Smooth muscle cell (in vitro differentiated cells): ENCODE data around the gene TIAL1. TPM values are rescaled to one million over a fixed set of nuclear protein-coding genes. Genes with fewer than 3 reads are reported as not detected.
A peak's percentile ranks its signal among the peaks of the same experiment; 100 is the strongest.

Source experiments
- DNase-seq: peaks from one replicate; lab custom pipeline; 2025; ENCODE audit not compliant: unreplicated experiment; lab: John Stamatoyannopoulos, UW
- H2AFZ ChIP-seq: fragments of 200-600 bp; sonication (generic); 2 replicates; pipeline ENCODE4 v1.6.0; 2016; ENCODE audit warnings: antibody characterized with exemption, low read depth, mild to moderate bottlenecking
- H3F3A ChIP-seq: fragments of 200-600 bp; sonication (generic); 2 replicates; pipeline ENCODE4 v1.6.0; 2017; ENCODE audit warnings: antibody characterized with exemption, low read depth
- H3K27ac ChIP-seq: fragments of 200-600 bp; sonication (generic); 2 replicates; pipeline ENCODE4 v1.5.1; 2016; ENCODE audit warnings: low read depth, mild to moderate bottlenecking
- H3K27me3 ChIP-seq: fragments of 200-600 bp; sonication (generic); 2 replicates; pipeline ENCODE4 v1.6.1; 2016; ENCODE audit warnings: low read depth, mild to moderate bottlenecking
- H3K36me3 ChIP-seq: fragments of 200-600 bp; sonication (generic); 2 replicates; pipeline ENCODE4 v1.5.1; 2016; ENCODE audit warnings: low read depth
- H3K4me1 ChIP-seq: fragments of 200-600 bp; sonication (generic); 2 replicates; pipeline ENCODE4 v1.5.1; 2016; ENCODE audit warnings: low read depth
- H3K4me2 ChIP-seq: fragments of 200-600 bp; sonication (generic); 2 replicates; pipeline ENCODE4 v1.6.0; 2016; ENCODE audit warnings: mild to moderate bottlenecking
- H3K4me3 ChIP-seq: fragments of 200-600 bp; sonication (generic); 2 replicates; pipeline ENCODE4 v1.5.1; 2016; ENCODE audit warnings: mild to moderate bottlenecking
- H3K79me2 ChIP-seq: fragments of 200-600 bp; sonication (generic); 2 replicates; pipeline ENCODE4 v1.6.0; 2016; ENCODE audit warnings: low read depth, mild to moderate bottlenecking
- H3K9ac ChIP-seq: fragments of 200-600 bp; sonication (generic); 2 replicates; pipeline ENCODE4 v1.6.0; 2016; ENCODE audit warnings: low read depth
- H3K9me3 ChIP-seq: fragments of 200-600 bp; sonication (generic); replicated peaks from 2 replicates; pipeline ENCODE4 v1.5.1; 2016; ENCODE audit warnings: low read depth
- H4K20me1 ChIP-seq: fragments of 200-600 bp; sonication (generic); 2 replicates; pipeline ENCODE4 v1.6.0; 2016; ENCODE audit warnings: low read depth
- WGBS: methylation state at CpG from one replicate; pipeline ENCODE4 v1.1.7; 2016; ENCODE audit warnings: low lambda C conversion rate; 5-methylcytosine and 5-hydroxymethylcytosine counted together
- polyA plus RNA-seq: library from polyadenylated mRNA; unstranded; fragments of >200 nt; fragmentation: Nextera tagmentation; extraction: Ambion mirVana; gene quantifications from 2 replicates; pipeline ENCODE4 v1.2.1, GENCODE V29; 2016
- total RNA-seq: library from RNA; depleted of rRNA; stranded (reverse); fragments of >200 nt; gene quantifications from 2 replicates; pipeline ENCODE4 v1.2.3, GENCODE V29; 2014
- TF ChIP-seq, protein P1 (sequence below): fragments of 200-600 bp; sonication (generic); IDR thresholded peaks from 2 replicates; pipeline ENCODE4 v1.5.1; 2017; ENCODE audit warnings: borderline replicate concordance, mild to moderate bottlenecking, antibody characterized with exemption; ENCODE audit not compliant: insufficient read depth, poor library complexity, severe bottlenecking

TIAL1 gene, protein sequence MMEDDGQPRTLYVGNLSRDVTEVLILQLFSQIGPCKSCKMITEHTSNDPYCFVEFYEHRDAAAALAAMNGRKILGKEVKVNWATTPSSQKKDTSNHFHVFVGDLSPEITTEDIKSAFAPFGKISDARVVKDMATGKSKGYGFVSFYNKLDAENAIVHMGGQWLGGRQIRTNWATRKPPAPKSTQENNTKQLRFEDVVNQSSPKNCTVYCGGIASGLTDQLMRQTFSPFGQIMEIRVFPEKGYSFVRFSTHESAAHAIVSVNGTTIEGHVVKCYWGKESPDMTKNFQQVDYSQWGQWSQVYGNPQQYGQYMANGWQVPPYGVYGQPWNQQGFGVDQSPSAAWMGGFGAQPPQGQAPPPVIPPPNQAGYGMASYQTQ
- total RNA-seq (117 and 118 TPM in 2 replicates), polyA plus RNA-seq (40.0 and 53.6 TPM in 2 replicates)

DNA sequence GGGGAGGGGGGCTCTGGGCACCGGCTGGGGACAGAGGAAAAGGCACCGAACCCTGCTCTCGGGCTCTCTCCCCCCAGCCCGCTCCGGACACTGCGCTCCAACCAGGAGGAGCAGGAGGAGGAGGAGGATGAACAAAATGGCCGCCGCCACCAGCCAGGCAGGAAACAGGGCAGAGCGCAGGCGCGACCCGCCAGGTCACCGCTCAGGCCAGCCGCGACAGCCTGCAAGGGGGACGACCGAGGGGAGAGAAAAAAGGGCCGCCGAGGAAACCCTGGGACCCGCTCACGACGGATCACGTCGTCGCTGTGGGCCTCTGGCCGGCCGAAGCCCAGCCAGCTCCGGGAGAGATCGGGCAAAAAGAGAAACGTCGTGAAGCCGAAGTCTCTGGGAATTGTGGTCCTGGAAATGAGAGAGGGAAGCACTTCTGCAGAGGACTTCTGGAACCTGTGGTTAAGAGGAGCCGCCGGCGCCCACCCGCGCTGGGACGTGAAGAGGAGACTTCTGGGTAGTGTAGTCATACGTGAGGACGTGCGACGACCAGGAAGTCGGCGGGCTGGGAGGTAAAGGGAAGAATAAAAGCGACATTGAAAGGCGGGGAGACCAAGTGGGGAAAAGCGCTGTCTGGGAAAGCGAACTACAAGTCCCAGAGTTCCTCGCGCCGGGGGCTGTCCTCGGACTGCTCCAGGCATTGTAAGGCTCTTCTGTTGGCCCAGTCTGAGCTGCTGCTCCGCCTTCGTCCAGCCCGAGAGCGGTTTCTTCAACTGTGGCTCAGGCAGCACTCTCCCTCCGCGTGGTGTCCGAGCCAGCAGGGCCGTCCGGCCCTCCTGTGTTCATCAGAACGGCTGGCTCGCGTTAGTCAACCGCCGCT is at the start of gene TIAL1:
TIAL1 (minus strand) TSS at position 428 of the 868 bp plus-strand sequence. CDS start 499 bp downstream, outside the sequence.
- peaks cover 4% of the 10 kb centered on the region for H3F3A ChIP-seq
- WGBS: 1% methylated on average over 59 of the region's 66 CpGs
- peaks cover 45% of the 10 kb centered on the region for H3K79me2 ChIP-seq
- TF ChIP-seq, protein P1, sequence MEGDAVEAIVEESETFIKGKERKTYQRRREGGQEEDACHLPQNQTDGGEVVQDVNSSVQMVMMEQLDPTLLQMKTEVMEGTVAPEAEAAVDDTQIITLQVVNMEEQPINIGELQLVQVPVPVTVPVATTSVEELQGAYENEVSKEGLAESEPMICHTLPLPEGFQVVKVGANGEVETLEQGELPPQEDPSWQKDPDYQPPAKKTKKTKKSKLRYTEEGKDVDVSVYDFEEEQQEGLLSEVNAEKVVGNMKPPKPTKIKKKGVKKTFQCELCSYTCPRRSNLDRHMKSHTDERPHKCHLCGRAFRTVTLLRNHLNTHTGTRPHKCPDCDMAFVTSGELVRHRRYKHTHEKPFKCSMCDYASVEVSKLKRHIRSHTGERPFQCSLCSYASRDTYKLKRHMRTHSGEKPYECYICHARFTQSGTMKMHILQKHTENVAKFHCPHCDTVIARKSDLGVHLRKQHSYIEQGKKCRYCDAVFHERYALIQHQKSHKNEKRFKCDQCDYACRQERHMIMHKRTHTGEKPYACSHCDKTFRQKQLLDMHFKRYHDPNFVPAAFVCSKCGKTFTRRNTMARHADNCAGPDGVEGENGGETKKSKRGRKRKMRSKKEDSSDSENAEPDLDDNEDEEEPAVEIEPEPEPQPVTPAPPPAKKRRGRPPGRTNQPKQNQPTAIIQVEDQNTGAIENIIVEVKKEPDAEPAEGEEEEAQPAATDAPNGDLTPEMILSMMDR: no peak
- H3K4me1 ChIP-seq: peaks cover 35% of the 10 kb centered on the region
- H3K27me3 ChIP-seq: no peaks in the 10 kb centered on the region
- peak within 1 kb of the TSS; percentile 54 for H2AFZ ChIP-seq
- H3K9me3 ChIP-seq: no peaks in the 10 kb centered on the region
- no peaks in the 10 kb centered on the region for H3K36me3 ChIP-seq
- peak; percentile 97 for DNase-seq
- peaks cover 39% of the 10 kb centered on the region for H4K20me1 ChIP-seq
- H3K4me2 ChIP-seq: peak within 1 kb of the TSS; percentile 99
- H3K27ac ChIP-seq: peak within 1 kb of the TSS; percentile 90
- peak within 1 kb of the TSS; percentile 64 for H3K4me3 ChIP-seq
- H3K9ac ChIP-seq: peak within 1 kb of the TSS; percentile 82

DNA sequence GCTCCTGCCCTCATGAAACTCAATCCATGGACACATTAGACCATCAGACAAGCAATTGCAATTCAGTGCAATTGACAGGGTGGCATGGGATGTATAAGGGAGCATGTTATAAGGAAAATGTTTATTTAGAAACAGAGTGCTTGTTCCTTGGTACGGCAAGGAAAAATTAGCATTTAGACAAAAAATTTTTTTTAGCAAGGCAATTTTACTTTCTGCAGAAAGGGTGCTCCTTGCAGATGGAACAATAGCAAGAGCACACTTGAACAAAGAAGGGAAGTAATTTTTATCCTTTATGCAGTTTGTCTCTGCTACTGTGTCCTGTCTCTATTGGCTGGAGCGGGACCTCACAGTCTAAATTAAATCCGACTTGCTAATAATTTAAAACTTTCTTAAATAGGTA is 48.2 kb upstream of the TIAL1 start:
- TF ChIP-seq, protein P1: no peak
- no peak for DNase-seq
- H2AFZ ChIP-seq: peak overlapping the region; percentile 88
- no peaks in the 10 kb centered on the region for H3K9me3 ChIP-seq
- H3K27me3 ChIP-seq: no peaks in the 10 kb centered on the region
- 94% methylated on average over 3 of the region's 3 CpGs for WGBS
- no peak overlapping the region for H3K9ac ChIP-seq
- H4K20me1 ChIP-seq: no peaks in the 10 kb centered on the region
- H3K27ac ChIP-seq: no peak overlapping the region
- peaks cover 2% of the 10 kb centered on the region for H3F3A ChIP-seq
- no peaks in the 10 kb centered on the region for H3K79me2 ChIP-seq
- no peak overlapping the region for H3K4me3 ChIP-seq
- no peaks in the 10 kb centered on the region for H3K36me3 ChIP-seq
- no peak overlapping the region for H3K4me2 ChIP-seq
- H3K4me1 ChIP-seq: peaks cover 4% of the 10 kb centered on the region

DNA sequence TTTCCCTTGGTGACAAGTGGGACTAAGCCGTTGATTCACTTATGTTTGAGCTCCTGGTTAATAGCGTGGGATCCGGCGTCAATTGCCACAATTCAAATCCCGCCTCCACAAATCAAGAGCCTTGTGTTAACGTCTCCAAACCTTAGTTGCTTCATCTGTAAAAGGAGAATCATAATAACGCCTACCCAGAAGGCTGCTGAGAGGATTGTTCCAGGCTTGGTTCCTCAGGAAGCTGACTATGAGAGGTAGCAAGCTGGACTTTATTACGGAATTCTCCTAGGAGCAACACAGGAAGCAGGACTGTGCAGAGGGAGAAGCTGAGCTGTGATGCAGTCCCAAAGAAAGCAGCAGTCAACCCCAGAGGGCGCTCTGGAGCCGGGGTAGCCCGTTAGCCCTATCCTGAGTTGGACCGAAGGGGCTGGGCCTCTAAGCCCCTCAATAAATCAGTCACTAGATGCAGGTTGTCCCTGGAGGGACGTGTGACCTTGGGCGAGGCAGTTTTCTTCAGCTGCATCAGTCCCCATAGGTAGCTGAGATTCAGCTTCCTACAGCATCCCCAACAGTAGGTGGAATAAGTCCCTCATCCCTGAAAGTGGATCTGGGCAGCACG is 47.5 kb upstream of the TIAL1 start:
- H3K36me3 ChIP-seq: no peaks in the 10 kb centered on the region
- no peaks in the 10 kb centered on the region for H3K79me2 ChIP-seq
- no peak overlapping the region for H3K4me3 ChIP-seq
- H3K4me2 ChIP-seq: peak overlapping the region; percentile 69
- H3K27ac ChIP-seq: peak overlapping the region; percentile 47
- no peak for DNase-seq
- H2AFZ ChIP-seq: peak overlapping the region; percentile 88
- no peaks in the 10 kb centered on the region for H3K27me3 ChIP-seq
- 38% methylated on average over 15 of the region's 15 CpGs for WGBS
- TF ChIP-seq, protein P1: peak; percentile 38
- peaks cover 2% of the 10 kb centered on the region for H3F3A ChIP-seq
- no peaks in the 10 kb centered on the region for H3K9me3 ChIP-seq
- H4K20me1 ChIP-seq: no peaks in the 10 kb centered on the region
- H3K9ac ChIP-seq: no peak overlapping the region
- peaks cover 4% of the 10 kb centered on the region for H3K4me1 ChIP-seq
